ENCODE data around the gene SEMA3A.
"Not testable (repeated sequence)": the region's sequence is repeated elsewhere in the genome, so short reads cannot be mapped to it uniquely, and the experiment has no call there.

The SEMA3A gene

DNA sequence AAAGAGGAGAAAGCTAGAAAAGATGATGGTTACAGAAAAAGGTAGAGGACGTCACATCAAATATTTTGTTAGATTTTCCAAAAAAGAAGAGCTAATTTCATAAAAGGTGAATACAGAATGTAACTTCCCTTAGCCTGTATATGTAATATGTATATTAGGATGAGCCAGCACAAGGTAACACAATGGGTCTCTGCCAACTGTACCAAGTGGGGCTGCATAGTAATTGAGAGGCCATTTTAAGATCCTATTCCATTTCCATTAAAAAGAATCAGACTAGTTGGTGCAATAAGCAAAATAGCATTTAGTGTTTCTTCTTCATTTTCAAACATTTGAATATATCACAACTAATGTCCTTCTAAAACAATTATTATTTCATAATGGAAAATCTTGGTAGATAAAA lies 134.6 kb downstream of the SEMA3A start:
- DNase-seq (ENCODE audit: low read depth), result no peak

DNA sequence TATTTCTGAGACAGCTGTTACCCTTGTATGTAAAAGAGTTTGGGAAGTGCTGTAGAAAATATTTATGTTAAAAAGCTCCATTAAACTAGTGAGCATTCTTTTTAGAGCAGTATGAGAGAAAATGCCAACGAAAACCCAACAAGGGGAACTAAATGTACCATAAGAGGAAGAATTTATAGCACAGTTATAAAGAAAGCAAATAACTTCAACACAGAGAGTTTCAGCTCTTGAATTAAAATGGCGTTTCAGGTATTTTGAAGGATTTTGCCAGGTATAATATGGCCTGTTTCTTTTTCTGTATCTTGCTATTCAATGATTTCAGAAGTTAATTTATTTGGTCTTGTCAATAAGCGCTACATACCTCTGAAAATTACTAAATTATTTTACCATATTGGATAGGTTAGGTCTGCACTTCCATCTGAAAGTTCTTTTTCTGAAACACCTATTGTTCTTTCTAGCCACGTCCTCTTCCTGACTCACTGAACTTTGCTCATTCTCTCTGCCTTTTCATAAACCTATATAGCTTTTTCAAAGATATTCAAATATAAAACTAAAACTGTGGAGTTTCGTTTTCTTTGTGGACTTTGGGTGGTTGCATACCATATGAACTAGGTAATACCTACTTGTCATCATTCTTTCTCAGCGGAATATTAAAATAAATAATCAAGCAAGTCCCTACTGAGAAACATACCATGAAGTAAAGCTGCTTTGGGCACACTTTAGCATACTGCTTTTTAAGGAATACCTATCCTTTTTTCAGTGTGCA lies 136.1 kb downstream of the SEMA3A start:
- DNase-seq (ENCODE audit: low read depth), result no peak

DNA sequence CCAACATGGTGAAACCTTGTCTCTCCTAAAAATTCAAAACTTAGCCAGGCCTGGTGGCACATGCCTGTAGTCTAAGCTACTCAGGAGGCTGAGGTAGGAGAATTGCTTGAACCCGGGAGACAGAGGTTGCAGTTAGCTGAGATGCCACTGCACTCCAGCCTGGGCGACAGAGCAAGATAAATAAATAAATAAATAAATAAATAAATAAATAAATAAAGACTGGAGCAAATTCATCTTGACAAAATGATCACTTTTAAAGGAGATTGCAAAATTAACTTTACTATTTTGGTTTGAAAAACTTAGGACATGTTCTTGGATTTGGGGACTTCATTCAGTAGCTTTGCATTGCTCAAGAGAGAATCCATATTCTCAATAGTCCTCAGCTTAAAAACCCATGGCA lies 137.0 kb downstream of the SEMA3A start:
- no peak for DNase-seq (ENCODE audit: low read depth)

DNA sequence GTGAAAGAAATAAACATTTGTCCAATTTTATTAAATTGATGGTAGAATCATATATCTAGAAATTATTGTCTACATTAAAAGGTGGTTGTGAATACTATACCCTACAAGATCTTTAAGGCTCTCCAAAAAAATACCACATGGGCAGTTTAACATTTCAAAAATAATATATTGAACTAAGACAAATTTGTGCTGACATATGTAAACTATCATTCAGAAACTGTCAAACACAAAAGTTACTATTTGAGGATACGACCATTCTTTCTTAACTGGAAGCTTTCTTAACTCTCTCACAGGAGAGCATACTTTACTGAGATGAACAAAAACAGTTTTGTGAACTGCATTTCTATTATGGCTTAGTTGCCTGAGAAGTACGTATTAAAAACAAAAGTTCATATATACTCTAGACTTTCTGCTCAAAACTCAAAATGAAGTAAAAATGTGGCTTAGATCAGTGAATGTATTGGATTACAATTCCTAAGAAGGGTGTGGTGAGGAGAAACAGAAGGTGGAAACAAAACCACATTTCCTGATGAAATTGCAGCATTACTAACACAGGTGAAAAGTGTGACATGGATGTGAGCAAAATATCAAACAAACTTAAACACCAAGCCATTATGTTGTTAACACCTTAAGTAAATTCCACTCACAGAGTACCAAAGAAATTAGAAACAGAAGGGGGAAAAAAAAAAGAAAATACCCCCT lies 138.5 kb downstream of the SEMA3A start:
- no peak for DNase-seq (ENCODE audit: low read depth)

DNA sequence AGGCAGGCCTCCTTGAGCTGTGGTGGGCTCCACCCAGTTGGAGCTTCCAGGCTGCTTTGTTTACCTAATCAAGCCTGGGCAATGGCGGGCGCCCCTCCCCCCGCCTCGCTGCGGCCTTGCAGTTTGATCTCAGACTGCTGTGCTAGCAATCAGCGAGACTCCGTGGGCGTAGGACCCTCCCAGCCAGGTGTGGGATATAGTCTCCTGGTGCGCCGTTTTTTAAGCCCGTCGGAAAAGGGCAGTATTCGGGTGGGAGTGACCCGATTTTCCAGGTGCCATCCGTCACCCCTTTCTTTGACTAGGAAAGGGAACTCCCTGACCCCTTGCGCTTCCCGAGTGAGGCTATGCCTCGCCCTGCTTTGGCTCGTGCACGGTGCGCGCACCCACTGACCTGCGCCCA lies 139.4 kb downstream of the SEMA3A start:
- not testable (repeated sequence) for DNase-seq (ENCODE audit: low read depth)

DNA sequence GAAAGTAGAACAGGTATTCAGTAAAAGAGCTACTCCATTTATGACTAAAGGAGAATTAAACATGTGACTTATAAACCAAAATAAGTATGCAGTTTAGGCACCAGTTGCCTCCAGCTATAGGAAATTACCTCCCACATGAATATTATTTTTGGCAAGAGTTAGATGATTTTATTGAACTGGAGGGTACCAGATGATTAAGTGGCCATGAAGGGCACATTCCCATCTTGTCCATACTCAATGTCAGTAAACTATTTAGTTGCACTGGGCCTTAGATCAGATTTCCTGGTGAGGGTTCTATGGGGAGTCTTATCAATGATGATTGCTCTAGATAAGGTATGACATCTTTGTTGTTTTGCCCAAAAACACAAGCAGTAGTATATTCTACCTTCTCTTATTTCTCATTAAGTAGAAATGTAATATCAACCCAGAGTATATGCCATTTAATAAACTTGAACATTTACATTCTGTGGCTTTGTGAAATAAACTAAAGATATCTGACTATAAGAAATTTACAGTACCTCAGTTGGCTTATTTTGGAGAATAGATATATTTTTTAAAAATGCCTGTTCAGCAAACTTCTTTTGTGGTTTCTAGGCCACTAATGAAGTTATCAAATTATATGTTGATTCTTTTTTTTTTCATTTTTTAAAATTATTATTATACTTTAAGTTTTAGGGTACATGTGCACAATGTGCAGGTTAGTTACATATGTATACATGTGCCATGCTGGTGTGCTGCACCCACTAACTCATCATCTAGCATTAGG lies 145.3 kb downstream of the SEMA3A start:
- no peak for DNase-seq (ENCODE audit: low read depth)

DNA sequence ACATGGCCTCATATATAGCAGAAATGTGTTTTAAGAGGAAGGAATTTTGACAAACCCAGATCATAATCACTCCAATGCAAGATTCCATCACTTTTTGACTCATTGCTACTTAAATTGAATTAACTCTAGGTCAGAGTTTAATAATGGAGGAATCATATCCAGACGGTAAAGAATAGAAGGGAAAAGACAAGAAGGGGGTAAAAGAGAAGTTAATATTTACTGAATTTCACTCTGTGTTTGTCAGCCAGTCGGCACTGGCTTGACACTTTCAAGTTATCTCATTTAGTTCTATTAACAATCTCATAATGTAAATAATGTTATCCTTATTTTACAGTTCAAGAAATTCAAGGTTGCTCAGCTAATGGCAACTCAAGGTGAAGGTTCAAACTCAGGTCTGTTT lies 147.5 kb downstream of the SEMA3A start:
- DNase-seq (ENCODE audit: low read depth), result no peak

DNA sequence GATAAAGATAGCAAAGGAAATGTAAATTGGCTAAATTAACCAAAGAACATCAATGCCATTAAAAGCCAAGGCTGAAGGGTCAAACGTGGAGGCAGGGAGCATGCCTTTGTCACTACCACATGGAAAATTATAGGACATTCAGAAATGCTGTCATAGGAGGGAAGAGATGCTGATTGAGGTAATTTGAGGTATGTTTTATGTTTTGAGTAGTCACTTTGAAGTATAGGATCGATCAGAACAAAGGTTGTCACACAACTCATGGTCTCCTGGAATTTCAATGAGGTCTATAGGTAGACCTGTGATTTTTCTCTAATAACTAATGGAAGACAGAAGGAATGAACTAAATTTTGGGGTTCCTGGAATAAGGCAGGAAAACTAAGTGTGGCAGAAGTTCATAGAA lies 149.8 kb downstream of the SEMA3A start:
- DNase-seq (ENCODE audit: low read depth), result no peak

DNA sequence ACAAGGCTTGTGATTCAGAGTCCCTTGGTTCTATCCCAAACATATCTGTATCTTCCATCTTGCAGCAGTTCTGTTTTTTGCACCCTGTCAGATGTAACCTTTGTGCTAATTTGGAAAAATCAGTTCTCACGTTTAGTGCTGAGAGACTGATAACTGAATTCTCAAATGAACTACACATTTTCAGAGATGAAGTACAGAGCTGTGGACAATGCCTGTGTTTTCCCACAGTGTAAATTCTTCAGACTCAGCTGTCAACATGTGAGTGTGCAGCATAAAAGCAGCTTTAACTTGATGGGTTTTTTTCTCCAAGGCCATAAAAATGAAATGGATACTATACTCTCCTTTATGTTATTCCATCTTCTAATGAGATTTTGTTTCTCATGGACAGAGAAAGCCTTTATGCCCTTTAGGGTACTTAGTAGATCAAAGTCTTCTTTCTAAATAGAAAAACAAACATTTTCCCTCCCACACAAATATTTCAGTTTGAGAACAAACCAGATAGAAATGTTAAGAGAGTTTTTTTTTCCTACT lies 150.9 kb downstream of the SEMA3A start:
- peak; percentile 37 for DNase-seq (ENCODE audit: low read depth)

DNA sequence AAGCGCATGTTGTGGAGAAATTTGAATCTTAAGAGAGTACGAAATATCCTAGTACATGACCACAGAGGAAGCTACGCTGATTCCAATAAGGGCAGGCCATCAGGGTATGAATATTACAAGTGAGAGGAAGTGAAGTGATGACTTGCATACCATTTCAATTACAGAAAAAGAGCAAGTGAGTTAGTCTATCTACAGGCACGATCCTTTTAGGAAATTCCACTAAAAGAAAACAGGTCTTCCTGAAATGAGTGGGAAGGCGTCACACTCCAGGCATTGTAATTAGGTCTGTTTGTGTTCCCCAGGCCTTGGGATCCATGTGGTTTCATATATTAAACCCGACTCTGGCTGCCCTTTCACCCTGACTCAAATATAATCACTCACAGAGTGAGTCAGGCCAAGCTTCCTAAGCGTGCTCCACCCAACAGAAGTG lies 152.5 kb downstream of the SEMA3A start:
- peak; percentile 88 for DNase-seq (ENCODE audit: low read depth)

DNA sequence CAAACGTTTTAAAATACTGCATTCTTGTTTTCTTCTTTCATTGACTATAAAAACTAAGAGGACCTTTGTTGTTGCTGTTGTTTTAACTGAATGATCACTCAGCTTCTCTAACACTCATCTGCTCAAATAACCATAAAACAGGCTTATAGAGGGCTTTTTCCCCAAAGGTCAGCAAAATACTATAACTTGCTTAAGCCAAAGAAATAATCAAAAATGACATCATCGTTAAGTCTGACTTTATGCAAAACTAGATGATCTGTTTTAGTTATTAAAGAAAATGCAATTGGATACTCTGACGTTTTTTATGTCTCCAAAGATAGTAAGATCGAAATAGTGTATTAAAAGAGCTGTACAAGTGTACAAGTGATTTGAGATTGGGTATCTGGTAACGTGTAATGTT lies 152.9 kb downstream of the SEMA3A start:
- no peak for DNase-seq (ENCODE audit: low read depth)

DNA sequence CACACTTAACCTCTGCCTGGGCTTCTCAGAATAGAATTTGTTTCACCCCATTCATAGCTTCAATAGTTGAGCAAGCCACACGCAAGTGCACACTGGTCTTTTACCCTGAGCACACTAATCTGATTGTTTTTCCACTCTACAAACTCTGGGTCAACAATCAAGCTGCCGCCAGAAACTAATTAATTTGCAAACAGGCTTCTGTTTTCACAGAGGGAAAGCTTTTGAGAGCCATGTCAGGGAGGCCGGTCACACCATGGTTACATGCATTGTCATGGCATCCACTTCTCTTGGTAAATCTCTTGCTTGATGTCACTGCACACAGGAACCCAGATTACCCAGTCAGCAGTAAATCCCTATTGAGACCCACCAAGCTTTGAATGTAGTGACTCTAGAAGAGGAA lies 154.2 kb downstream of the SEMA3A start:
- DNase-seq (ENCODE audit: low read depth), result no peak

DNA sequence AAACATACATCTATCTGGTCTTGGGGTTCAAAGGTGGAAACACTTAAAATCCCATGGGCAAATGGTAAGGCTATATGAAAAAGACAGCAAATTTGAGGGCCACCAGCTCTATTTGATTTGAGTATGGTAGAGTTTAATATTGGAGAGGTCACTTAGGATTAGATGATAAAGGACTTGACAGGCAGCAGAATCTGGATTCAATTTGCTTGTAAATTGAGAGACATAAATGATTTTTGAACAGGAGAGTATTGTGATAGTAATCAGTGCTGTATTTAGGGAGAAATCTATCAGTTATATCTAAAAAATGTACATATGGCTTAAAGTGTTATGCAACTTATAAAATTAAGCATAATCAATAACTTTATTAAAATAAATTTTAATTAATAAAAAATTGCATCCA lies 155.2 kb downstream of the SEMA3A start:
- no peak for DNase-seq (ENCODE audit: low read depth)

DNA sequence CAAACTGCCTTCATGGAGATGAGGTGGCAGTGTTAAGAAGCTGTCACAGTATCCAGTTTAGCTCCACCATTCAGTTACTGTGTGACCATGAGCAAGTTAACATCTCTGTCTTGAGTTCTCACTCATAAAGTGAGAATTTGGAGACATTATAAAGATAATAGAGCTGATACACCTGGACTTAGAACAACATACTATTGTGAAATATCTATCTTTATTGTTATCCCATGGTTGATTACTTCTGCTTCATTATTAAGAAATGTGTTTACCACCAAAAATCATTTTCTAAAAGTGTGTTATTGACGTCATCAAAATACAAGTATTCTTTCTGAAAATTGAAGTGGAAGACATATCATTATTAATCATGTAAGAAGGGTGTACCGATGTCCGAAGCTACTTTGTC lies 166.9 kb downstream of the SEMA3A start:
- no peak for DNase-seq (ENCODE audit: low read depth)

DNA sequence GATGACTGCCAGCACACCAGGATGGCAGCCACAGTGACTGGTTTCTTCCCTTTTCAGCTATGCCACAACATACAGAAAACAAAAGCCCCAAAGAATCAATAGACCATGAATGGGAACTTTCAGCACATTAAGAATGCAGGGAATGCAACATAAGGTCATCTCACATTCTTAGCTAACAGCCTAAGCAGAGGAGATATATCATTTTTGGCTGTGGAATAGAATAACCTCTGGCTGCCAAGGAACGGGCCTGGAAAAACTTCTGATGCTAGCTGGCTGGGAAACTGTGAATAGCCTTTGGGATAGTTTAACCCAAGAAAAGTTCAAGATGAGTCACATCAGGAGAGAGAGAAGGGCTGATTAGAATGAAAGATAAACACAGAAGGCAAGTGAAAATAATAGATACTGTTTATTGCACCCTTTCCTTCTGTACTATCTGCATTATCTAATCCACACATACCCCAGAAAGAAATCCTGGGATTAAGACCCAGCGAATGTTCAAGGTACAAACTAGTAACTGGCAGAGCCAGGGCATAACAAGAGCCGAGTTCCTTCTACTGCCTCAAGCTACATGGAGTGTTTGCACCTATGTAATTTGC lies 169.2 kb downstream of the SEMA3A start:
- DNase-seq (ENCODE audit: low read depth), result peak; percentile 99

DNA sequence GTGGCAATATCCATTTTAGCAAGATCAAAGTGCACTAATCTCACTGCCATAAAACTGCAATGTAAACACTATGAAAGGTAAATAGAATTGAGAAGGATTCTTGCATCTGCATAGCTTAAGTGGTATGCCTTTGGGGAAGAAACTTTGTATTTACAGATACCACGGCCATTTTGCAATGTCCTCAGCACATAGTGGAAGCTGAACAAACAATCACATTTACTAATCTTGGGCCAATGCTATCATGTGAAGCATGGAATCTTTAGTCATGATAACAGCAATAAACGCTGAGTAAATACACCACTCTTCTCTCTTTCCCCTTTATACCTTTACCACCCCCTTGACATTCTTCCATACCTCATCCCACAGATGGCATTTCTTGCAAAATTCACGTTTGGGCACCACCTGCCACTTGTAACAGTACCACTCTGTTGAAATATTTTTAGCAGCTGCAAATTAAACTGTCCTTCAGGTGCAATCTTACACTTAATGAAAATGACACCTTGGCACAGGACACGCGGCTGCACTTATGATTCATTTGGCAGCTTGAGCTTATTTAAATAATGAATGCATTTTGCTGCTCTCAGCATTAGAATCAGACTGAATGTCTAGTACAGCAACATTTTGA lies 171.8 kb downstream of the SEMA3A start:
- no peak for DNase-seq (ENCODE audit: low read depth)

DNA sequence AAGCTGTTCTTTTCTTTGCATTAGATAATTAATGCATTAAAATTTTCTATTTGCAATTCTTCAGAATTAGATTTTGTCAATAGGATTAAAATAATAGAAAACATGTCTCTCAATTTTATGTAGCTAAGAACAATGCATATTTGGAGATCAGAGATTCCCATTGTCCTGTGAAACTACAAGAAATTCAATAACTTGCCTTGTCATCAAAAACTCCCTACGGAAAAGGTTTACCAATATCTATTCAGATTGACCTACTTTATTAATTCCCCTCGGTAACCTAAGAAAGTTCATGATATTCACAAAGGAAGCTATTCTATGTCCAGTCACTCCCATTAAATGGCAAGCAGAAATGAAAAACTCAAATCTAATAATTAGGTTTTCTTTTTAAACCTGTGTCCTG lies 172.6 kb downstream of the SEMA3A start:
- DNase-seq (ENCODE audit: low read depth), result no peak

DNA sequence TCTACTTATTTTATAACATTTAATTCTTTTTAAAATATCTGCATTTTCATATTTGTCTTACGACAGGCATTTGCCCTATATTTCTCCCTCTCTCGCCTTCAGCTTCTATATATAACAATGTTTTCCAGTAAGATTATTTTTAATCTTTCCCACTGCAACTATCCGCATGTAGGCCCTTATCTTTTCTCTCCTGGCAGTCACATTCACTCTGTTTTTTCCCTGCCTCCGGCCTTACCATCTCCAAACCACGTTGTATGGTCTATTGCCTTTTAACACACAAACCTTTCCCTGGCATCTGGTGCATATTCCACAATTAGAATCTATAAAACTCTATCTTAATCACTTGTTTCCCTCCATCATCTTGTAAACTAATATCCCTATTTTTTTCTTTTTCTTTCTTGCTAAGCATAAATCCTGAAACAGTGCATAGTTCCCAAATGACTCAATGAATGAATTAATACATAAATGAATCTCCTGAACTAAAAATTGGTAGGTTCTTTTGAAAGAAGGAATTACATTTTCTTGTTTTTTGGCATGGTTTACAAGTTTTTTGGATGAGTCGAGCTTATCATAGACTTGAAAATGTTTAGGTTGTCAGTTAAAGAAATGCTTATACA lies 173.2 kb downstream of the SEMA3A start:
- DNase-seq (ENCODE audit: low read depth), result no peak

DNA sequence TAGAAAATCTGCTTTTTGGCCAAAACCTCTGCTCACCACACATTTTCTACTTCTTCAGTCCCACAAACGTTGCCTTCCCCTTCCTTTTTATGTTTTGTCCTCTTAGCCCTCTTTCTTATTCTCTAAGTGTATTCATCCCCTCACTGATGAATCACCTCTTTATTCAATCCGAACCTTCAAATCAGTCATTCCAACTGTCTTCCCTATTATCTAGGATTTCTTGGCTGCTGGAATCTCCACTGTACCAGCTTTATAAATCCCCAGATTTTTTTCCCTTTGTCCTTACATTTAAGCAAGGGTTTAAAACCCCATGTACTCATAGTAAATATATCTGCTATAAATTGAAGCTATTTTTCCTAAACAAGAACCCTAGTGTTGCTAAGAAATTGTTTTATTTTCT lies 176.9 kb downstream of the SEMA3A start:
- DNase-seq (ENCODE audit: low read depth), result no peak

DNA sequence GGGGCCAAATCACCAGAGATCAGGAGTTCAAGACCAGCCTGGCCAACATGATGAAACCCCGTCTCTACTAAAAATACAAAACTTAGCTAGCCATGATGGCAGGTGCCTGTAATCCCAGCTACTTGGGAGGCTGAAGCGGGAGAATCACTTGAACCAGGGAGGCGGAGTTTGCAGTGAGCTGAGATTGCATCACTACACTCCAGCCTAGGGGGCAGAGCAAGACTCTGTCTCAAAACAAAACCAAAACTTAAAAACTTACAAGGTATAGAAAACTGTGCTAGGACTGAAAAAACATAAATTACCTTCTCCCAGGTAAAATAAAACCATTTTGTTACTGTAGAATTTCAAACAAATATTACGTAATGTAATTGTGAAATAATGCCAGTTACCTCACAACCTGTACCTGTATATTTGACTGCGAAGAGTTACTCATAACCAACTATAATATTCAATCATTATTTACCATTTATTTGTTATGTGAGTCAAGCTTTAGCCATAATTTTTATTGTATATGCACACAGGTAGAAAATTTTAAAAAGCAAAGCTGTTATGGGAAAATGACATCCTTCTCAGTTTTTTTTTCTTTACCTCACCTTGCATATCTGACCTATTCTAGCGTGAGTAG lies 180.9 kb downstream of the SEMA3A start:
- DNase-seq (ENCODE audit: low read depth), result no peak

DNA sequence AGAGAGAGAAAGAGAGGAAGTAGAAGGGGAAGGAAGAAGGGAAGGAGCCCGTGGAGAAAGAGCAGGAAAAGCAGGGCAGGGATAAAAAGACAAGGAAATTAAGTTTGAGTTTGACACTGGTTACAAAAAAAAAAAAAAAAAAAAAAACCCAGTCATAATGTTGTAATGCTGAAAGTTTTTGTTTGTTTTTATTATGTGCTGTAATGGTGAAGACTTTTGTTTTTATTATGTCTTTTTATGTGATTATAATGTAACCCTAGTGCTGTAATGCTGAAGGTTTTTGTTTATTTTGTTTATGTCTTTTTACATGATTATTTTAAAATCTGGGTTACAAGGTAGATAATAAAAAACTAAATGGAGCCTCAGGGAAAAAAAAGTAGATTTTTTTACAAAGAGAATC lies 184.8 kb downstream of the SEMA3A start:
- DNase-seq (ENCODE audit: low read depth), result no peak
